Measurements from ENCODE around the gene NME9.

The NME9 gene

GRCh38 chr3:138271189-138271794 is 58.4 kb downstream of the NME9 start:
- DNase-seq (ENCODE audit: insufficient read length, low spot score) (no peak), FAIRE-seq (peak; percentile 58)
- TF ChIP-seq POLR2AphosphoS5 (IDR thresholded peaks at IDR 0.05; ENCODE audit: low read depth, low read length) = no peak
- no peak for TF ChIP-seq TAF1 (IDR thresholded peaks at IDR 0.05; ENCODE audit: low read depth, low read length)
- no peak for TF ChIP-seq POLR2A (IDR thresholded peaks at IDR 0.05; ENCODE audit: low read depth, low read length)
- TF ChIP-seq POU2F2 (IDR thresholded peaks at IDR 0.05; ENCODE audit: low read depth, low read length) = no peak
- TF ChIP-seq PAX5 (IDR thresholded peaks at IDR 0.05; ENCODE audit: insufficient read depth, low read length, severe bottlenecking) = no peak
- no peak for TF ChIP-seq SPI1 (IDR thresholded peaks at IDR 0.05; ENCODE audit: low read depth, low read length)

GRCh38 chr3:138270245-138270644 is 59.4 kb downstream of the NME9 start:
- no peak for FAIRE-seq
- no peak for DNase-seq (ENCODE audit: insufficient read length, low spot score)
- TF ChIP-seq POLR2A (IDR thresholded peaks at IDR 0.05; ENCODE audit: low read depth, low read length) (no peak), SPI1 (IDR thresholded peaks at IDR 0.05; ENCODE audit: low read depth, low read length) (no peak), POU2F2 (IDR thresholded peaks at IDR 0.05; ENCODE audit: low read depth, low read length) (no peak), POLR2AphosphoS5 (IDR thresholded peaks at IDR 0.05; ENCODE audit: low read depth, low read length) (no peak), PAX5 (IDR thresholded peaks at IDR 0.05; ENCODE audit: insufficient read depth, low read length, severe bottlenecking) (no peak), TAF1 (IDR thresholded peaks at IDR 0.05; ENCODE audit: low read depth, low read length) (no peak)

- TF ChIP-seq TAF1 (IDR thresholded peaks at IDR 0.05; ENCODE audit: low read depth, low read length) = no peak
- no peak for TF ChIP-seq POLR2AphosphoS5 (IDR thresholded peaks at IDR 0.05; ENCODE audit: low read depth, low read length)
- DNase-seq (ENCODE audit: insufficient read length, low spot score) (no peak), FAIRE-seq (no peak)
Observed at GRCh38 chr3:138267083-138267482, 62.6 kb downstream of the NME9 start.

- FAIRE-seq (no peak), DNase-seq (ENCODE audit: insufficient read length, low spot score) (no peak)
- no peak for TF ChIP-seq TAF1 (IDR thresholded peaks at IDR 0.05; ENCODE audit: low read depth, low read length)
- no peak for TF ChIP-seq PAX5 (IDR thresholded peaks at IDR 0.05; ENCODE audit: insufficient read depth, low read length, severe bottlenecking)
- TF ChIP-seq POLR2AphosphoS5 (IDR thresholded peaks at IDR 0.05; ENCODE audit: low read depth, low read length) = no peak
- TF ChIP-seq SPI1 (IDR thresholded peaks at IDR 0.05; ENCODE audit: low read depth, low read length) = no peak
- TF ChIP-seq POLR2A (IDR thresholded peaks at IDR 0.05; ENCODE audit: low read depth, low read length) = no peak
- no peak for TF ChIP-seq POU2F2 (IDR thresholded peaks at IDR 0.05; ENCODE audit: low read depth, low read length)
Observed at GRCh38 chr3:138265745-138266144, 63.9 kb downstream of the NME9 start.

- DNase-seq (ENCODE audit: insufficient read length, low spot score) (no peak), FAIRE-seq (no peak)
- TF ChIP-seq TAF1 (IDR thresholded peaks at IDR 0.05; ENCODE audit: low read depth, low read length) (no peak), POLR2A (IDR thresholded peaks at IDR 0.05; ENCODE audit: low read depth, low read length) (no peak), POU2F2 (IDR thresholded peaks at IDR 0.05; ENCODE audit: low read depth, low read length) (no peak), POLR2AphosphoS5 (IDR thresholded peaks at IDR 0.05; ENCODE audit: low read depth, low read length) (no peak), SPI1 (IDR thresholded peaks at IDR 0.05; ENCODE audit: low read depth, low read length) (no peak), PAX5 (IDR thresholded peaks at IDR 0.05; ENCODE audit: insufficient read depth, low read length, severe bottlenecking) (no peak)
Observed at GRCh38 chr3:138263104-138263503, 66.5 kb downstream of the NME9 start.

- DNase-seq (ENCODE audit: insufficient read length, low spot score) (no peak), FAIRE-seq (no peak)
- no peak for TF ChIP-seq PAX5 (IDR thresholded peaks at IDR 0.05; ENCODE audit: insufficient read depth, low read length, severe bottlenecking)
- TF ChIP-seq POU2F2 (IDR thresholded peaks at IDR 0.05; ENCODE audit: low read depth, low read length) = no peak
- TF ChIP-seq POLR2A (IDR thresholded peaks at IDR 0.05; ENCODE audit: low read depth, low read length) = no peak
- TF ChIP-seq TAF1 (IDR thresholded peaks at IDR 0.05; ENCODE audit: low read depth, low read length) = no peak
- TF ChIP-seq POLR2AphosphoS5 (IDR thresholded peaks at IDR 0.05; ENCODE audit: low read depth, low read length) = no peak
- TF ChIP-seq SPI1 (IDR thresholded peaks at IDR 0.05; ENCODE audit: low read depth, low read length) = no peak
Observed at GRCh38 chr3:138260611-138261010, 69.0 kb downstream of the NME9 start.

GRCh38 chr3:138259126-138259525 is 70.5 kb downstream of the NME9 start:
- DNase-seq (ENCODE audit: insufficient read length, low spot score) (no peak), FAIRE-seq (no peak)
- TF ChIP-seq SPI1 (IDR thresholded peaks at IDR 0.05; ENCODE audit: low read depth, low read length) (no peak), TAF1 (IDR thresholded peaks at IDR 0.05; ENCODE audit: low read depth, low read length) (no peak), POU2F2 (IDR thresholded peaks at IDR 0.05; ENCODE audit: low read depth, low read length) (no peak), POLR2AphosphoS5 (IDR thresholded peaks at IDR 0.05; ENCODE audit: low read depth, low read length) (no peak)

- TF ChIP-seq POLR2A (IDR thresholded peaks at IDR 0.05; ENCODE audit: low read depth, low read length) = no peak
- no peak for TF ChIP-seq PAX5 (IDR thresholded peaks at IDR 0.05; ENCODE audit: insufficient read depth, low read length, severe bottlenecking)
- no peak for TF ChIP-seq POLR2AphosphoS5 (IDR thresholded peaks at IDR 0.05; ENCODE audit: low read depth, low read length)
- TF ChIP-seq POU2F2 (IDR thresholded peaks at IDR 0.05; ENCODE audit: low read depth, low read length) = no peak
- DNase-seq (ENCODE audit: insufficient read length, low spot score) = no peak
- FAIRE-seq = no peak
Observed at GRCh38 chr3:138257986-138258385, 71.7 kb downstream of the NME9 start.

- FAIRE-seq (no peak), DNase-seq (ENCODE audit: insufficient read length, low spot score) (no peak)
- TF ChIP-seq SPI1 (IDR thresholded peaks at IDR 0.05; ENCODE audit: low read depth, low read length) (no peak), POLR2A (IDR thresholded peaks at IDR 0.05; ENCODE audit: low read depth, low read length) (no peak), PAX5 (IDR thresholded peaks at IDR 0.05; ENCODE audit: insufficient read depth, low read length, severe bottlenecking) (no peak), POU2F2 (IDR thresholded peaks at IDR 0.05; ENCODE audit: low read depth, low read length) (no peak), TAF1 (IDR thresholded peaks at IDR 0.05; ENCODE audit: low read depth, low read length) (no peak), POLR2AphosphoS5 (IDR thresholded peaks at IDR 0.05; ENCODE audit: low read depth, low read length) (no peak)
Observed at GRCh38 chr3:138256022-138256421, 73.6 kb downstream of the NME9 start.

GRCh38 chr3:138254216-138254615 is 75.4 kb downstream of the NME9 start:
- DNase-seq (ENCODE audit: insufficient read length, low spot score) (no peak), FAIRE-seq (no peak)
- TF ChIP-seq SPI1 (IDR thresholded peaks at IDR 0.05; ENCODE audit: low read depth, low read length) (no peak), POLR2AphosphoS5 (IDR thresholded peaks at IDR 0.05; ENCODE audit: low read depth, low read length) (no peak), POLR2A (IDR thresholded peaks at IDR 0.05; ENCODE audit: low read depth, low read length) (no peak), PAX5 (IDR thresholded peaks at IDR 0.05; ENCODE audit: insufficient read depth, low read length, severe bottlenecking) (no peak), TAF1 (IDR thresholded peaks at IDR 0.05; ENCODE audit: low read depth, low read length) (no peak), POU2F2 (IDR thresholded peaks at IDR 0.05; ENCODE audit: low read depth, low read length) (no peak)
